ENCODE results near the gene AKAP8L. TPM values are rescaled to one million over a fixed set of nuclear protein-coding genes. Genes with fewer than 3 reads are reported as not detected.
"Not testable (repeated sequence)": the region's sequence is repeated elsewhere in the genome, so short reads cannot be mapped to it uniquely, and the experiment has no call there.

Gene AKAP8L
- polyA plus RNA-seq, 4 donors = 84.3 to 130 (median 120) TPM

GRCh38 chr19:15421721-15422260, 3.0 kb upstream of the AKAP8L start:
- DNase-seq (ENCODE audit: low read depth in 4 of 4, low spot score in 2 of 4) = no peak

DNA sequence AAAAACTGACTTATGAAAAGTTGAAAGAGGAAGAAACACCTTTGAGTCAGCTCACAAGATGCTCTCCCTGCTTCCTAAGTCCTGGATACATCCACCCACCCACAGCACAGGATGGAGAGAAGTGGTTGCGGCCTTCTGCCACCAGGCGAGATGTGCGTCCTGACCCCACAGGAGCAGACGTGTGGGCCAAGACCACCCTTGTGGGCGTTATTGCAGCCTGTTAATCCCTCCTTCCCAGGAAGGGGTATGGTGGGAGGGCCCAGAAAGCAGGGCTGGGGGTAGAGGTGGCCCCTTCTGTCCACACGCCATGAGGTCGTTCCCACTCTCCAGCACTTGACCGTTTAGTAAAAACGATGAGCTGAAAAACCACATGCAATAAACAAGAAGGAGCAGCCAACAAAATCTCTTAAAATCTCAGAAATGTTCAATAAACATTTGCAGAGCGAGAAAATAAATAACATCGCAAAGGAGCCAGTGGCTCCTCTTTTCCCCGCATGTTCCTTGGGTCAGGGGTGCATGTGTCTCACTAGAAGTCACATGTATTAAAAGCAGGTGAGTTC, 2.4 kb upstream of the AKAP8L start:
- no peak for DNase-seq (ENCODE audit: low read depth in 4 of 4, low spot score in 2 of 4)

DNA sequence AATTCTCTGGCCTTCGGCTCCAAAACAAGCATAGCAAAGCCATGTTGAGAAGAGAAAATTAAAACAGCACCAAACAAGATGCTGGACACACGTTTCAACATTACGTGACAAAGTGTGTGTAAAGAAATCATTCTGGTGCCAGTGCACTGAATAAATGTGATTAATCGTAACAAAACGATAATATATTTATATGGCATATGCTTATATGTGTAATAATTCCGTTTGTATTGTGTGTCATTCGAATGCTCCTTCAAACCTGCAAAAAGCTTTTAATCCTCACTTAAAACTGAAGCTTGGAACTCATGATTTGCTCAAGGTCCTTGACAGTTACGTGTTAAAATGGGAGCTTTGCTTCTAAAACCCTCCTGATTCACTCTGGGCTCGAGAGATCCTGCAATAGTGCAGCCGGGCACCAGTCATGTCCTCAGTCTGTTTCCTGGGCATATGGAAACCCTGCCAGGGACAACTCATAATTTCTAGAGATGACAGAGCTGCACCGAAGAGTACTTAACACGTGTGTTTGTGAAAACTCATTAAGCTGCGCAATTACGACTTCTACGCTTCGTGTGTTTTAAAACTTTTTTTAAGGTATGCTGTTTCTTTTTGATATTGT, 731 bp upstream of the AKAP8L start:
- DNase-seq (ENCODE audit: low read depth in 4 of 4, low spot score in 2 of 4) = no peak

DNA sequence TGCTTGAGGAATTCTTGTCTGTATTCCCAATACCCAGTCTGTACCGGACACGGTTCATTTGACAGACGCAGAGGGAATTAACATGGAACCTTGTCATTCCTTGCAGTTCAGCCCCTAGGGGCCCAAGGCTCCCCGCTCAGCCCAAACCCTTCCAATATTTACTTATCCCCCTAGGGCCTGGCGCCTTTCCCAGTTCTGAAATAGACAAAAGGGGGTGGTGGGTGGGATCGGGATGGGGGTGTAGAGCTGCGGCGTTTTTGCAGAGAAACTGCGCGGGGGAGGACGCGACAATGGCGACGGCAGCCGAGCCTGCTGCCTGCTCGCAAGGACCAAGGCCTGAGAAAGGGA, 583 bp downstream of the AKAP8L start:
- DNase-seq (ENCODE audit: low read depth in 4 of 4, low spot score in 2 of 4) = peak in 1 of 4 donors; percentile 33

DNA sequence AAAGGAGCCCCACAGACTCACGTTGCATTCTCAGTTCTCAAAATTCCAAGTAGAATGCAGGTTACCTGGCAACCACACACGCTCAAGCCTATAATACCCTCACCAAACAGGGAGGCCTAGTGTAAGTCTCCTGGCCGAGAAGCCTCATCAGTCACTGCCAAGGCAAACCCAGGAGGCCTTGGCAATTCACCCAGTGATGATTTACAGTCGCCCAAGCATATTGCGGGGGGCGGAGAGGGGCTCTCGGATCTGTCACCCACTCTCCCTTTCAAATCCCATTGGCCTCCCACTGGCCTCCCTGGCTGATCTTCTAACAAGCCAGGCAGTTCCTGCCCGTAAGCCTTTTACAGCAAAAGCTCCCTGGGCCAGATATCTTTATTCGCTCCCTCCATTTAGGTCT, 1.1 kb downstream of the AKAP8L start:
- DNase-seq (ENCODE audit: low read depth in 4 of 4, low spot score in 2 of 4) = no peak

GRCh38 chr19:15412832-15413231, 6.0 kb downstream of the AKAP8L start:
- DNase-seq (ENCODE audit: low read depth in 4 of 4, low spot score in 2 of 4) = no peak

GRCh38 chr19:15411351-15411750, 7.4 kb downstream of the AKAP8L start:
- DNase-seq (ENCODE audit: low read depth in 4 of 4, low spot score in 2 of 4) = not testable (repeated sequence)

GRCh38 chr19:15404780-15405211, 14.0 kb downstream of the AKAP8L start:
- DNase-seq (ENCODE audit: low read depth in 4 of 4, low spot score in 2 of 4) = no peak

DNA sequence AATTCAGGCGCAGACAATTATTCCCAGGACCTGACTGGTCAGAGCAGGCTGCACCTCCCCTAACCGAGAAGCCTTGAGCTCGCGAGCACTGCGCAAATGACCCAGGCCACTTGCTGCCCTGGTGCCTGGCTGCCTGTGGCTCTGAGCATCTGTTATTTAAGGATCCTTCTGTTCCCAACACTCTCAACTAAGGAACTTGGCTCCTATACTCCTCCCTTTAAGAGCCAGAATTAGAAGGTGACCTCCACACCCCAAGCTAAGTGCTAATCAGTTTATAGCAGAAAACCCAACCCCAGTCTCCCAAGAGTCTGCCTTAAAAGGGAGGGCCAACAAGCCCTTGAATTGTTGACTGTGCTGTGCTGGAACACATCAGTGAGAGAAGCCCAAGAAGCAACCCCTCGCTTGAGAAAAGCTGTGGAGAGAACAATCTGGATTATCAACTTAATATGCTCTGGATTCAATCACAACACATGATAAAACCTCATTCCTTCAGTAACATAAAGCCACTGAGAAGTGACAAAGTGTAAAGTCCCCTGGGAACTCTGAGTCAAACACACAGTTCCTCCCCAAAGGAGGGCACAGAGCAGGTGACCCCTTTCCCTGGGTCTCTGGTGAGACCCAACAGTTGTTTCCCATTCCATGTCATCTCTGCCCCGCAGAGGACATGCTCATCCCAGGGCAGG, 14.6 kb downstream of the AKAP8L start:
- no peak for DNase-seq (ENCODE audit: low read depth in 4 of 4, low spot score in 2 of 4)

DNA sequence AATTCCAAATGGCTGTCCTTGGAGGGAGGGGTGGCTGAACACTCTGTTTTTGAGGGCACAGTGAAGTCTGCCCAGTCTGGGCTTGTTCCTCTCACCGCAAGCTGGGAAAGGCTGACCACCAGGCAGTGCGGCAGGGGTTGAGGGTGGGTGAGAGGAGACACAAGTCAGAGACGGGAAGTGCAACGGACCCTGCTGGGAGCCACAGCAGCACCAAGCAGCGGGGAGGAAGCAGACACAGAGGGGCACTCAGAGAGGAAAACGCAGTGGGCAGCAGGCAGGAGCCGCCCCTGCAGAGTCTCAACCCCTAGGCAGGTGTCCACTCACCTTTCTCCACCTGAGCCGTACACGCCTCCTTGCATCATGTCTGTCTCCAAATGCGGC, 15.6 kb downstream of the AKAP8L start:
- no peak for DNase-seq (ENCODE audit: low read depth in 4 of 4, low spot score in 2 of 4)

GRCh38 chr19:15402411-15403150, 16.2 kb downstream of the AKAP8L start:
- DNase-seq (ENCODE audit: low read depth in 4 of 4, low spot score in 2 of 4) = no peak

DNA sequence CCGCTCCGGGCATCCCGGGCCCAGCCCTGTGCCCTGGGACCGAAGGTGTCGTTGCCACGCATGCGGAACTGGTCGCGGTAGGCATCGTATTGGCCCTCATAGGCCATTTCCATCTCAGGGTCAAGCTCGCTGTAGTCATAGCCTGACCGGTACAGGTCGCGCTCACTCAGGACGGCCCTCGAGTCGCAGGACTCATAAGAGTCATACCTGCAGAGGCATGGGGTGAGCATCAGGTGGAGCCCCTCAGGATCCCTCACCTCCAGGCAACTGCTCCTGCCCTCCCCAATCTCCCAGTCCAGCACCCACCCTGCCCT, 17.4 kb downstream of the AKAP8L start:
- no peak for DNase-seq (ENCODE audit: low read depth in 4 of 4, low spot score in 2 of 4)

- no peak for DNase-seq (ENCODE audit: low read depth in 4 of 4, low spot score in 2 of 4)
Measured at GRCh38 chr19:15400521-15401396, 18.0 kb downstream of the AKAP8L start.

GRCh38 chr19:15399635-15400034, 19.2 kb downstream of the AKAP8L start:
- no peak for DNase-seq (ENCODE audit: low read depth in 4 of 4, low spot score in 2 of 4)

DNA sequence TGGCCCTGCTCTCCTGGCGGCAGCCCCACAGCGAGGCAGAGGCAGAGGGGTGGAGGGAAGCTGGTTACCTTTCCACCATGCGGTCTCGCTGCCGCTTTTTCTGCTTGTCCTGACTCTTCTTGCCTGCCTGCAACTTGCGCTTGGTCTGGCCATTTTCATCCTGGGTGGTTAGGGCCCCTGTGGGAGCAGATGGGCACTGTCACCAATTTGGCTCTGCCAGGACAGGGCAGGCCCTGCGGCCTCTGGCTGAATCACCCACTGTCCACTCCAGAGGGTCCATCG, 19.6 kb downstream of the AKAP8L start:
- no peak for DNase-seq (ENCODE audit: low read depth in 4 of 4, low spot score in 2 of 4)

- no peak for DNase-seq (ENCODE audit: low read depth in 4 of 4, low spot score in 2 of 4)
Measured at GRCh38 chr19:15398501-15399233, 20.1 kb downstream of the AKAP8L start.

- DNase-seq (ENCODE audit: low read depth in 4 of 4, low spot score in 2 of 4) = no peak
Measured at GRCh38 chr19:15397782-15398181, 21.0 kb downstream of the AKAP8L start.

DNA sequence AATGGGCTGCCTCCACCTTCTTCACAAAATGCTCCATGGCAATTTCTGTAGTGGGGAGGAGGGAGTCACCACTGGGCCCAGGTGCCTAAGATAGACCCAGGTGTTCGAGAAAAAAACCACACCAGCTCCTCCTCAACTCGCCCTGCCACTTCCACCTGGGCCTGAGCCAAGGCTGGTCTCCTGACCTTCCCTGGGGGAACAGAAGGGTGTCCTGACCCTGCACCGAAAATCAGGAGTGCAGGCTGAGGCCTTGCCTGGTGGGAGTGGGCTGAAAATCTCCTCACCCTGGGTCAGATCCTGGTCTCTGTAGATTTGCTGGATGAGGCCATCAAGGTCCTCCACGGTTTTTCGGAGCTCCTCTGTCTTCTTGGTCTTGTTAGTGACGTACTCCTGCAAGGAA, 21.6 kb downstream of the AKAP8L start:
- DNase-seq (ENCODE audit: low read depth in 4 of 4, low spot score in 2 of 4) = no peak

DNA sequence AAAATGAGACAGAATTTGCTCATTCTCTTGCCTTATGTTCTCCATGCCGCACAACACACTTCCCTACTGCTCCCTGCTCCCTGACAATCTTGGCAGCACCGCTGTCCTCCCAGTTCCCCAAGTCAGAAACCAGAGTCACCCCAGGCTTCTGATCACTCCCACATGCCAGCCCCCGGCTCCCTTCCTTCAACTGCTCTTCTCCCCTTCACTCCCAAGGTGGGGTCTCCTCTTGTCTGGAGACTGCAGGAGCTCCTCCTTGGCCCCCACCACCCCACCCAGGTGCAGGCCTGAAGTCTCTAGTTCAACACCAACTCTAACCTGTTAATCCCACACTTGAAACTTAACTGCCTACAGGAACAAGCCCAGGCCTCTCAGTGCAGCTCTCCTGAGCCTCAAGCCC, 22.4 kb downstream of the AKAP8L start:
- no peak for DNase-seq (ENCODE audit: low read depth in 4 of 4, low spot score in 2 of 4)

GRCh38 chr19:15395251-15395650, 23.5 kb downstream of the AKAP8L start:
- not testable (repeated sequence) for DNase-seq (ENCODE audit: low read depth in 4 of 4, low spot score in 2 of 4)

All from left renal cortex interstitium (tissue), 4 donors.